Suprapubic skin (tissue), 4 donors: ENCODE data around the gene ZKSCAN1.

ENCODE experiments used
- POLR2A ChIP-seq, 2 donors: fragments of 450-650 bp; IDR thresholded peaks; one replicate each; pipeline ENCODE4 v1.6.1; 2017; ENCODE audit warnings: antibody characterized with exemption in 2 of 2, mild to moderate bottlenecking in 2 of 2, moderate library complexity in 2 of 2
- POLR2AphosphoS5 ChIP-seq, 3 donors: sonication (generic); formaldehyde crosslinking; IDR thresholded peaks; one replicate each; pipeline ENCODE4 v1.6.1; 2017; ENCODE audit warnings: antibody characterized with exemption in 3 of 3
- TF ChIP-seq, protein P1 (sequence below), 2 donors: fragments of 200-600 bp in 1 of 2; fragments of 450-650 bp in 1 of 2; sonication (generic) in 1 of 2; IDR thresholded peaks; one replicate each; pipeline ENCODE4 v1.5.1; 2016 to 2019; ENCODE audit warnings: antibody characterized with exemption in 2 of 2, mild to moderate bottlenecking in 1 of 2, moderate library complexity in 1 of 2

DNA sequence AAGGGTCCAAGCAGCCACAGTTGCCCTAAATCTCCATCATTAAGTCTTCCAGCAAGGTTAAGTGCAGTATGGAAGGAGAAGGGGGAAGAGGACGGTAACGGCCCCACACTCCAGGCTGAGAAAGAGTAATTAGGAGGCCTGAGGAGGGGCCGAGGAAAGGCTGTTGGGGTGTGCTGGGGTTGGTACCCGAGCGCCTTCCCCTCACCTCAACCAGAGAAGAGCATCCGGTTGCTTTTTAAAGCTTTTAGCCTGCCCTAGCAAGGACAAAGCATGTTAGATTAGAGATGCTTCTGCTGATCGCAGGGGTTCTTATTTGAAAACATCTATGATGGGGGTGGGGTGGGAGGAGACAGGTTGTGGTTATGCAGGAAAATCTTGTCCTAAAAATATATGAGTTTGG lies 25.2 kb downstream of the ZKSCAN1 start:
- TF ChIP-seq, protein P1, sequence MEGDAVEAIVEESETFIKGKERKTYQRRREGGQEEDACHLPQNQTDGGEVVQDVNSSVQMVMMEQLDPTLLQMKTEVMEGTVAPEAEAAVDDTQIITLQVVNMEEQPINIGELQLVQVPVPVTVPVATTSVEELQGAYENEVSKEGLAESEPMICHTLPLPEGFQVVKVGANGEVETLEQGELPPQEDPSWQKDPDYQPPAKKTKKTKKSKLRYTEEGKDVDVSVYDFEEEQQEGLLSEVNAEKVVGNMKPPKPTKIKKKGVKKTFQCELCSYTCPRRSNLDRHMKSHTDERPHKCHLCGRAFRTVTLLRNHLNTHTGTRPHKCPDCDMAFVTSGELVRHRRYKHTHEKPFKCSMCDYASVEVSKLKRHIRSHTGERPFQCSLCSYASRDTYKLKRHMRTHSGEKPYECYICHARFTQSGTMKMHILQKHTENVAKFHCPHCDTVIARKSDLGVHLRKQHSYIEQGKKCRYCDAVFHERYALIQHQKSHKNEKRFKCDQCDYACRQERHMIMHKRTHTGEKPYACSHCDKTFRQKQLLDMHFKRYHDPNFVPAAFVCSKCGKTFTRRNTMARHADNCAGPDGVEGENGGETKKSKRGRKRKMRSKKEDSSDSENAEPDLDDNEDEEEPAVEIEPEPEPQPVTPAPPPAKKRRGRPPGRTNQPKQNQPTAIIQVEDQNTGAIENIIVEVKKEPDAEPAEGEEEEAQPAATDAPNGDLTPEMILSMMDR (IDR thresholded peaks at IDR 0.05) = no peak
- no peak for TF ChIP-seq POLR2A (IDR thresholded peaks at IDR 0.05)
- no peak for TF ChIP-seq POLR2AphosphoS5 (IDR thresholded peaks at IDR 0.05)
